ENCODE data around the gene CDH20. TPM values are rescaled to one million over a fixed set of nuclear protein-coding genes. Genes with fewer than 3 reads are reported as not detected.
"Not testable (repeated sequence)": the region's sequence is repeated elsewhere in the genome, so short reads cannot be mapped to it uniquely, and the experiment has no call there.

CDH20 gene
- total and polyA plus RNA-seq, 2 donors from 2014 or later = 0.16 to 0.30 TPM

GRCh38 chr18:61362511-61362910 is 29.3 kb downstream of the CDH20 start:
- Histone ChIP-seq H3K4me1 (ENCODE audit: control insufficient read depth in 2 of 3, insufficient read depth in 2 of 3, low read depth in 1 of 3, low read length in 3 of 3) (no peaks in the 10 kb centered on the region), H3K27me3 (ENCODE audit: control insufficient read depth, insufficient read depth, low read length) (no peaks in the 10 kb centered on the region), H3K9ac (ENCODE audit: low read length in 3 of 3) (no peak overlapping the region), H3K4me3 (ENCODE audit: low read length in 3 of 3) (no peak overlapping the region), H3K36me3 (ENCODE audit: control insufficient read depth in 2 of 3, insufficient read depth in 3 of 3, low read length in 3 of 3) (no peaks in the 10 kb centered on the region), H3K9me3 (ENCODE audit: control insufficient read depth in 2 of 3, insufficient read depth in 1 of 3, low read length in 3 of 3) (no peaks in the 10 kb centered on the region), H3K27ac (ENCODE audit: low read depth in 2 of 2, low read length in 2 of 2) (no peak overlapping the region)
- DNase-seq (no peak), FAIRE-seq (no peak)
- TF ChIP-seq, protein P1, sequence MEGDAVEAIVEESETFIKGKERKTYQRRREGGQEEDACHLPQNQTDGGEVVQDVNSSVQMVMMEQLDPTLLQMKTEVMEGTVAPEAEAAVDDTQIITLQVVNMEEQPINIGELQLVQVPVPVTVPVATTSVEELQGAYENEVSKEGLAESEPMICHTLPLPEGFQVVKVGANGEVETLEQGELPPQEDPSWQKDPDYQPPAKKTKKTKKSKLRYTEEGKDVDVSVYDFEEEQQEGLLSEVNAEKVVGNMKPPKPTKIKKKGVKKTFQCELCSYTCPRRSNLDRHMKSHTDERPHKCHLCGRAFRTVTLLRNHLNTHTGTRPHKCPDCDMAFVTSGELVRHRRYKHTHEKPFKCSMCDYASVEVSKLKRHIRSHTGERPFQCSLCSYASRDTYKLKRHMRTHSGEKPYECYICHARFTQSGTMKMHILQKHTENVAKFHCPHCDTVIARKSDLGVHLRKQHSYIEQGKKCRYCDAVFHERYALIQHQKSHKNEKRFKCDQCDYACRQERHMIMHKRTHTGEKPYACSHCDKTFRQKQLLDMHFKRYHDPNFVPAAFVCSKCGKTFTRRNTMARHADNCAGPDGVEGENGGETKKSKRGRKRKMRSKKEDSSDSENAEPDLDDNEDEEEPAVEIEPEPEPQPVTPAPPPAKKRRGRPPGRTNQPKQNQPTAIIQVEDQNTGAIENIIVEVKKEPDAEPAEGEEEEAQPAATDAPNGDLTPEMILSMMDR (IDR thresholded peaks at IDR 0.05; ENCODE audit: borderline replicate concordance, extremely low read depth, insufficient read depth) = no peak
- intact Hi-C loops (cut with DNase I) = no loop called here

- no peak overlapping the region for H3K4me3 ChIP-seq (ENCODE audit: low read length in 3 of 3)
- intact Hi-C loops (cut with DNase I) = no loop called here
- H3K36me3 ChIP-seq (ENCODE audit: control insufficient read depth in 2 of 3, insufficient read depth in 3 of 3, low read length in 3 of 3) = no peaks in the 10 kb centered on the region
- H3K4me1 ChIP-seq (ENCODE audit: control insufficient read depth in 2 of 3, insufficient read depth in 2 of 3, low read depth in 1 of 3, low read length in 3 of 3) = no peaks in the 10 kb centered on the region
- FAIRE-seq (no peak), DNase-seq (no peak)
- no peak overlapping the region for H3K27ac ChIP-seq (ENCODE audit: low read depth in 2 of 2, low read length in 2 of 2)
- H3K27me3 ChIP-seq (ENCODE audit: control insufficient read depth, insufficient read depth, low read length) = no peaks in the 10 kb centered on the region
- H3K9ac ChIP-seq (ENCODE audit: low read length in 3 of 3) = no peak overlapping the region
- TF ChIP-seq, protein P1 (IDR thresholded peaks at IDR 0.05; ENCODE audit: borderline replicate concordance, extremely low read depth, insufficient read depth) = no peak
- no peaks in the 10 kb centered on the region for H3K9me3 ChIP-seq (ENCODE audit: control insufficient read depth in 2 of 3, insufficient read depth in 1 of 3, low read length in 3 of 3)
These were observed 31.7 kb downstream of the CDH20 start for GRCh38 chr18:61364953-61365352.

GRCh38 chr18:61368001-61368400 is 34.8 kb downstream of the CDH20 start:
- H3K4me3 ChIP-seq (ENCODE audit: low read length in 3 of 3) = no peak overlapping the region
- H3K4me1 ChIP-seq (ENCODE audit: control insufficient read depth in 2 of 3, insufficient read depth in 2 of 3, low read depth in 1 of 3, low read length in 3 of 3) = no peaks in the 10 kb centered on the region
- H3K27ac ChIP-seq (ENCODE audit: low read depth in 2 of 2, low read length in 2 of 2) = no peak overlapping the region
- no peaks in the 10 kb centered on the region for H3K36me3 ChIP-seq (ENCODE audit: control insufficient read depth in 2 of 3, insufficient read depth in 3 of 3, low read length in 3 of 3)
- H3K9me3 ChIP-seq (ENCODE audit: control insufficient read depth in 2 of 3, insufficient read depth in 1 of 3, low read length in 3 of 3) = no peaks in the 10 kb centered on the region
- no peaks in the 10 kb centered on the region for H3K27me3 ChIP-seq (ENCODE audit: control insufficient read depth, insufficient read depth, low read length)
- no peak overlapping the region for H3K9ac ChIP-seq (ENCODE audit: low read length in 3 of 3)
- TF ChIP-seq, protein P1 (IDR thresholded peaks at IDR 0.05; ENCODE audit: borderline replicate concordance, extremely low read depth, insufficient read depth) = no peak
- DNase-seq = no peak
- no peak for FAIRE-seq
- intact Hi-C loops (cut with DNase I) = no loop called here

- not testable (repeated sequence) for FAIRE-seq; H3K27ac ChIP-seq (ENCODE audit: low read depth in 2 of 2, low read length in 2 of 2)
These were observed 36.4 kb downstream of the CDH20 start for GRCh38 chr18:61369671-61370070.

More at GRCh38 chr18:61369671-61370070, 36.4 kb downstream of the CDH20 start:
- H3K9ac ChIP-seq (ENCODE audit: low read length in 3 of 3); H3K9me3 ChIP-seq (ENCODE audit: control insufficient read depth in 2 of 3, insufficient read depth in 1 of 3, low read length in 3 of 3); H3K27me3 ChIP-seq (ENCODE audit: control insufficient read depth, insufficient read depth, low read length); H3K4me3 ChIP-seq (ENCODE audit: low read length in 3 of 3); intact Hi-C loops (cut with DNase I); H3K36me3 ChIP-seq (ENCODE audit: control insufficient read depth in 2 of 3, insufficient read depth in 3 of 3, low read length in 3 of 3); H3K4me1 ChIP-seq (ENCODE audit: control insufficient read depth in 2 of 3, insufficient read depth in 2 of 3, low read depth in 1 of 3, low read length in 3 of 3); DNase-seq: not testable (repeated sequence)
